ENCODE measurements around the gene OR4C45. TPM values are rescaled to one million over a fixed set of nuclear protein-coding genes. Genes with fewer than 3 reads are reported as not detected.
"Not testable (repeated sequence)": the region's sequence is repeated elsewhere in the genome, so short reads cannot be mapped to it uniquely, and the experiment has no call there.

The OR4C45 gene
- total RNA-seq, 1 donor from 2014 or later, result not detected

GRCh38 chr11:50073113-50074105, 40.7 kb downstream of the OR4C45 start:
- Mint-ChIP-seq H3K27me3 (no peaks in the 10 kb centered on the region), H3K36me3 (ENCODE audit: low read depth) (no peaks in the 10 kb centered on the region)
- CTCF ChIA-PET, result no interaction called here

GRCh38 chr11:50074161-50074560, 41.5 kb downstream of the OR4C45 start:
- DNase-seq (no peak), ATAC-seq (ENCODE audit: low read depth) (no peak)
- ChIA-PET POLR2A (no interaction called here), CTCF (no interaction called here)
- no peak for TF ChIP-seq CTCF (IDR thresholded peaks at IDR 0.05)
- Mint-ChIP-seq H3K4me1 (no peaks in the 10 kb centered on the region), H3K9me3 (peaks cover 9% of the 10 kb centered on the region), H3K36me3 (ENCODE audit: low read depth) (no peaks in the 10 kb centered on the region), H3K27me3 (no peaks in the 10 kb centered on the region), H3K27ac (no peak overlapping the region), H3K4me3 (no peak overlapping the region)
- intact Hi-C loops (cut with micrococcal nuclease), result no loop called here

More at GRCh38 chr11:50073113-50074105, 40.7 kb downstream of the OR4C45 start:
- H3K9me3 Mint-ChIP-seq, result peaks cover 9% of the 10 kb centered on the region
- H3K4me3 Mint-ChIP-seq, result no peak overlapping the region
- DNase-seq (no peak), ATAC-seq (ENCODE audit: low read depth) (no peak)
- TF ChIP-seq CTCF (IDR thresholded peaks at IDR 0.05), result no peak
- intact Hi-C loops (cut with micrococcal nuclease), result no loop called here
- H3K4me1 Mint-ChIP-seq, result no peaks in the 10 kb centered on the region
- POLR2A ChIA-PET, result no interaction called here
- H3K27ac Mint-ChIP-seq, result no peak overlapping the region

GRCh38 chr11:50075856-50076255, 43.2 kb downstream of the OR4C45 start:
- Mint-ChIP-seq H3K36me3 (ENCODE audit: low read depth) (no peaks in the 10 kb centered on the region), H3K4me1 (no peaks in the 10 kb centered on the region), H3K4me3 (no peak overlapping the region), H3K27me3 (no peaks in the 10 kb centered on the region), H3K9me3 (peaks cover 9% of the 10 kb centered on the region), H3K27ac (no peak overlapping the region)
- no peak for DNase-seq
- TF ChIP-seq CTCF (IDR thresholded peaks at IDR 0.05), result no peak
- intact Hi-C loops (cut with micrococcal nuclease), result no loop called here
- ATAC-seq (ENCODE audit: low read depth), result no peak
- ChIA-PET CTCF (no interaction called here), POLR2A (no interaction called here)

GRCh38 chr11:50077526-50077925, 44.9 kb downstream of the OR4C45 start:
- ATAC-seq (ENCODE audit: low read depth), result no peak
- Mint-ChIP-seq H3K4me1 (no peaks in the 10 kb centered on the region), H3K27ac (no peak overlapping the region), H3K27me3 (no peaks in the 10 kb centered on the region), H3K9me3 (peaks cover 9% of the 10 kb centered on the region), H3K4me3 (no peak overlapping the region), H3K36me3 (ENCODE audit: low read depth) (no peaks in the 10 kb centered on the region)
- CTCF ChIA-PET, result no interaction called here
- POLR2A ChIA-PET, result no interaction called here
- intact Hi-C loops (cut with micrococcal nuclease), result no loop called here
- DNase-seq, result no peak
- no peak for TF ChIP-seq CTCF (IDR thresholded peaks at IDR 0.05)

- H3K4me1 Mint-ChIP-seq, result no peaks in the 10 kb centered on the region
- no peak overlapping the region for H3K27ac Mint-ChIP-seq
- H3K36me3 Mint-ChIP-seq (ENCODE audit: low read depth), result no peaks in the 10 kb centered on the region
- H3K4me3 Mint-ChIP-seq, result no peak overlapping the region
- no peak for DNase-seq
- intact Hi-C loops (cut with micrococcal nuclease), result no loop called here
- POLR2A ChIA-PET, result no interaction called here
- peaks cover 8% of the 10 kb centered on the region for H3K9me3 Mint-ChIP-seq
- no peak for TF ChIP-seq CTCF (IDR thresholded peaks at IDR 0.05)
- CTCF ChIA-PET, result no interaction called here
- H3K27me3 Mint-ChIP-seq, result no peaks in the 10 kb centered on the region
- ATAC-seq (ENCODE audit: low read depth), result no peak
Observed at GRCh38 chr11:50078001-50078400, 45.3 kb downstream of the OR4C45 start.

- ATAC-seq (ENCODE audit: low read depth); H3K36me3 Mint-ChIP-seq (ENCODE audit: low read depth); H3K27ac Mint-ChIP-seq; intact Hi-C loops (cut with micrococcal nuclease); CTCF ChIA-PET; H3K27me3 Mint-ChIP-seq; DNase-seq; H3K4me1 Mint-ChIP-seq; H3K4me3 Mint-ChIP-seq; POLR2A ChIA-PET: not testable (repeated sequence)
- peaks cover 13% of the 10 kb centered on the region for H3K9me3 Mint-ChIP-seq
Observed at GRCh38 chr11:50078946-50079345, 46.3 kb downstream of the OR4C45 start.

All from activated B cell treated with CpG ODN at 0.5 μM for 24 hours (primary cell).